ENCODE data around the gene CAPZB.

GRCh38 chr1:19331262-19331878 lies 154.0 kb downstream of the CAPZB start:
- TF ChIP-seq CTCF (IDR thresholded peaks at IDR 0.05) (no peak), POLR2A (IDR thresholded peaks at IDR 0.05) (no peak)
